ENCODE results near the gene BPIFB1.

The BPIFB1 gene

GRCh38 chr20:33296206-33296605 lies 13.2 kb downstream of the BPIFB1 start:
- DNase-seq (ENCODE audit: low spot score): no peak

GRCh38 chr20:33298391-33298790 lies 15.4 kb downstream of the BPIFB1 start:
- peak; percentile 19 for DNase-seq (ENCODE audit: low spot score)

- peak; percentile 56 for DNase-seq (ENCODE audit: low spot score)
Observed at GRCh38 chr20:33299111-33299603, 16.1 kb downstream of the BPIFB1 start.

GRCh38 chr20:33301192-33301930 lies 18.3 kb downstream of the BPIFB1 start:
- peak; percentile 51 for DNase-seq (ENCODE audit: low spot score)

- no peak for DNase-seq (ENCODE audit: low spot score)
Observed at GRCh38 chr20:33303595-33303994, 20.6 kb downstream of the BPIFB1 start.

- DNase-seq (ENCODE audit: low spot score): no peak
Observed at GRCh38 chr20:33304046-33304445, 21.0 kb downstream of the BPIFB1 start.

GRCh38 chr20:33305589-33306057 lies 22.6 kb downstream of the BPIFB1 start:
- DNase-seq (ENCODE audit: low spot score): peak; percentile 55

GRCh38 chr20:33306228-33306627 lies 23.2 kb downstream of the BPIFB1 start:
- DNase-seq (ENCODE audit: low spot score): no peak

- no peak for DNase-seq (ENCODE audit: low spot score)
Observed at GRCh38 chr20:33306807-33307206, 23.8 kb downstream of the BPIFB1 start.

- DNase-seq (ENCODE audit: low spot score): no peak
Observed at GRCh38 chr20:33308668-33309067, 25.7 kb downstream of the BPIFB1 start.

GRCh38 chr20:33309631-33310030 lies 26.6 kb downstream of the BPIFB1 start:
- DNase-seq (ENCODE audit: low spot score): no peak

- no peak for DNase-seq (ENCODE audit: low spot score)
Observed at GRCh38 chr20:33310327-33310899, 27.4 kb downstream of the BPIFB1 start.

- no peak for DNase-seq (ENCODE audit: low spot score)
Observed at GRCh38 chr20:33311011-33311410, 28.0 kb downstream of the BPIFB1 start.

GRCh38 chr20:33311996-33312395 lies 29.0 kb downstream of the BPIFB1 start:
- DNase-seq (ENCODE audit: low spot score): no peak

GRCh38 chr20:33312583-33312982 lies 29.6 kb downstream of the BPIFB1 start:
- DNase-seq (ENCODE audit: low spot score): no peak

- DNase-seq (ENCODE audit: low spot score): no peak
Observed at GRCh38 chr20:33313686-33314314, 30.8 kb downstream of the BPIFB1 start.

GRCh38 chr20:33316343-33316742 lies 33.3 kb downstream of the BPIFB1 start:
- no peak for DNase-seq (ENCODE audit: low spot score)

- DNase-seq (ENCODE audit: low spot score): no peak
Observed at GRCh38 chr20:33316958-33317357, 33.9 kb downstream of the BPIFB1 start.

GRCh38 chr20:33317424-33318095 lies 34.5 kb downstream of the BPIFB1 start:
- no peak for DNase-seq (ENCODE audit: low spot score)

GRCh38 chr20:33318096-33318429 lies 35.0 kb downstream of the BPIFB1 start:
- DNase-seq (ENCODE audit: low spot score): no peak

GRCh38 chr20:33320006-33320405 lies 37.0 kb downstream of the BPIFB1 start:
- DNase-seq (ENCODE audit: low spot score): no peak

GRCh38 chr20:33322456-33322855 lies 39.4 kb downstream of the BPIFB1 start:
- DNase-seq (ENCODE audit: low spot score): no peak

GRCh38 chr20:33323236-33323635 lies 40.2 kb downstream of the BPIFB1 start:
- DNase-seq (ENCODE audit: low spot score): no peak
